ENCODE data around the gene UGT2A3.
"Not testable (repeated sequence)": the region's sequence is repeated elsewhere in the genome, so short reads cannot be mapped to it uniquely, and the experiment has no call there.

UGT2A3 gene

GRCh38 chr4:68951078-68951805, at the start of gene UGT2A3:
TSS of gene UGT2A3 (minus strand) at chr4:68951804. CDS start at chr4:68951760, 44 bp downstream.
- no peak for DNase-seq (ENCODE audit: low spot score)

- no peak for DNase-seq (ENCODE audit: low spot score)
These were observed 45.4 kb upstream of the UGT2A3 start for GRCh38 chr4:68997040-68997439.

GRCh38 chr4:68995292-68995691, 43.7 kb upstream of the UGT2A3 start:
- DNase-seq (ENCODE audit: low spot score) = no peak

- no peak for DNase-seq (ENCODE audit: low spot score)
These were observed 35.4 kb upstream of the UGT2A3 start for GRCh38 chr4:68987007-68987406.

GRCh38 chr4:68985442-68985841, 33.8 kb upstream of the UGT2A3 start:
- no peak for DNase-seq (ENCODE audit: low spot score)

DNA sequence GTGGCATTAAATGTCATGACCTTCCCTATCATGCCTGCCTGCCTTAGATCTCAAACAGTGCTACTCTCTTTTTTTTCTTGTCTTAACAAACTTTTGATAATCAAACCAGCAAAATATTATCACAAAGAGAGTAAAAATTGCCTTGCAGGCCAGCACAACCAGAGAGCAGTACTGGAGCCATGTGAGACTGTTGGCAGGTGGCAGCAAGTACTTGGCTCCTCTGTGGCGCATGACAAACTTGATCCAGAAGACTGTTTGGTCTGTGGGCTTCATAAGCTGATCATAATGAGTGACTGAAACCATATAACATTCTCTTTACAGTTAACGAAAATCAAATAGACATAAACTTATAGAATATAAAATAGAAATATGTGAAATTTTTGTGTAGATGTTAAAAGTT, 33.3 kb upstream of the UGT2A3 start:
- no peak for DNase-seq (ENCODE audit: low spot score)

GRCh38 chr4:68963374-68963773, 11.8 kb upstream of the UGT2A3 start:
- DNase-seq (ENCODE audit: low spot score) = no peak

DNA sequence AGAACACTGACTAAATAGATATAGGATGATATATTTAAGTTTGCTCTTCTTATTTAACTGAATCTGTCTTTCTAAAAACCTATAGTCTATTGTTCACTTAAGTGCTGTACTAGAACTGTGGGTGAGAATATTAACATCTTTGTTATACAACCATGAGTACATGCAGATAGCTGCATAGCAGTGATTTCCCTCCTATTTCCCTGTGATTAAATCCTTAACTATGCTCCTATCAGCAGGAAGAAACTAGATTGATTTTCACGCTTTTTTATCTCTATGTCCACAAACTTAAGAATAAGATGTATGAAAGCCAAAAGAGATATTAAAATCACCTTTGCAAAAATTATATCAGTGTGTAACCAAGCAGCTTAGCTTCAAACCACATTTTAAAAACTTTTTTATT, 11.3 kb upstream of the UGT2A3 start:
- no peak for DNase-seq (ENCODE audit: low spot score)

- no peak for DNase-seq (ENCODE audit: low spot score)
These were observed 8.9 kb upstream of the UGT2A3 start for GRCh38 chr4:68960294-68961163.

DNA sequence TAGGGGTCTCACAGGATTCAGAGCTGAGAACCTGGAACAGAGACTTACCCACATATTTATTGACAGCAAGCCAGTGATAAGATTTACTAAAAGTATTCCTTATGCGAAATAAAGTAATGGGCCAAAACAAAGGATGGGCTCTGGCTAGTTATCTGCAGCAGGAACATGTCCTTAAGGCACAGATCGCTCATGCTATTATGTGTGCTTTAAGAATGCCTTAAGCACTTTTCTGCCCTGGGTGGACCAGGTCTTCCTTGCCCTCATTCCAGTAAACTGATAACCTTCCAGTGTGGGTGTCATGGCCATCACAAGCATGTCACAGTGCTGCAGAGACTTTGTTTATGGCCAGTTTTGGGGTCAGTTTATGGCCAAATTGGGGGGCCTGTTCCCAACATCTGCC, 7.5 kb upstream of the UGT2A3 start:
- DNase-seq (ENCODE audit: low spot score) = not testable (repeated sequence)

DNA sequence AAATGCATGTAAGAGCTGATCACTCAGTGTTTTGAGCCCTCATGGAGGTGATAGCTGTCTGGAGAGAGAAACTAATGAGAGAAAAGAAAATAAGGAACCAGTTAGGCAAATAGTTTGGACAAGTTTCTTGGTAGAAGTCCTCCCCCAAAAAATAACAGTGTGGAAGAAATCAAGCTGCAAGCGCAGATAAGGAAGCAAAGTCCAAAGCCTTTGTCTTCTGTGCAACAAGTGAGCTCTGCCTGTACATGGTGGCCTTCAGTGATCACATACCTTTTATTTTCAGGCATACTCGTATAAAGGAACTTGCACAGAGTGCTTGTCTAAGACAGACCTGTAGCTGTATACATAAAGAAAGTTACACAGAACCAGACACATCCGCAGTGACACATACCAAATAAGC, 2.5 kb upstream of the UGT2A3 start:
- DNase-seq (ENCODE audit: low spot score) = no peak

GRCh38 chr4:68953056-68953596, 1.5 kb upstream of the UGT2A3 start:
- DNase-seq (ENCODE audit: low spot score) = no peak

DNA sequence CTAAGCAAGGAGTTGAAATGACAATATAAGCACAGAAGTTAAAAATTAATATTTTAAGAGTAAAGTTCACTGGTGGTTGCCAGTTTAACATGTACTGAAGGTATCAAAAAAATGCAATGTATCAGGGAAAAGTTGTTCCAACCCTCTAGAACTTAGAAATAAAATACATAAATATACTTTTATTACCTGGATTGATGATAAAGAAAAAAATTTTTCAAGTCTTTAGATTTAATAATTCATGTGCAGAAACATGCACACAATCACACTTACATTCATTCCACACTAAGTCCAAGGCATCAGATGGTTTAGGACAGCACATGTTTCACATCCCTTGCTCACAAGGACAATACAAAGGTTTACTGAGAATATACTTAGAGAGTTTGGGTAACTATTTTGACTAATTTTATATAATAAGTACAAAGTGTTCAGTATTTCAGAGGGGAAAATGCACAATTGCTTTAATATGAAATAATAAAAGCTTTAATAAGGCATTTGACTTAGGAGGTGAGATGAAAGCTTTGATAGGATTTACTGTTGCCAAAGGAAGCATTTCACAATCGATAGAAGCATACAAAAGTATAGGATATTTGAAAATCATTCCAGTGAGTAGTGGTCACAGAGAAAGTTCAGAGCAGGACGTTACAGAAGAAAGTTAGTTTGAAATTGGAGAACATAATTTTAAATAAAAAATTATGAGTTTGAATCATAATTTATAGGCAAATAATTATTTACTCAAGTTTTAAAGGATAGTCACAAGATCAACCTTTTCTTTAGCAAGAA, 392 bp upstream of the UGT2A3 start:
- DNase-seq (ENCODE audit: low spot score) = no peak

DNA sequence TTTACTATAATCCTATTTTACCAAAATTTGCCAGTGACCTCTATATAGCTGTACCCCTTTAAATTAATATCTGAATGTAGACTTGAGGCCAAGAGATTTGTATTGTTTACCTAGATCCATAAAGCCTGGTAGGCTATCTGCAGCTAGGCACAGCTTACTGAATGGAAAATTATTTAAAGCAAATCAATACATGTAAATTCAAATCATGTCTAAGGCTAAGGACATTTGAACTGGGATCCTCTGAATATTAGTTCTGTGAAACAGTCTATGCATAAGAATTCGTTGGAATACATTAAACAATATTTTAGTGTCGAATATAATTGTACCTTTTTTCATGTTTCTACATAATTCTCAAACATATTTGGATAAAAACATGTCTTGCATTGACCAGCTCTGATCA, 1.6 kb downstream of the UGT2A3 start:
- no peak for DNase-seq (ENCODE audit: low spot score)

- no peak for DNase-seq (ENCODE audit: low spot score)
These were observed 2.6 kb downstream of the UGT2A3 start for GRCh38 chr4:68948985-68949384.

GRCh38 chr4:68948044-68948743, 3.4 kb downstream of the UGT2A3 start:
- DNase-seq (ENCODE audit: low spot score) = no peak

- DNase-seq (ENCODE audit: low spot score) = no peak
These were observed 22.4 kb downstream of the UGT2A3 start for GRCh38 chr4:68929076-68929737.

- DNase-seq (ENCODE audit: low spot score) = no peak
These were observed 24.4 kb downstream of the UGT2A3 start for GRCh38 chr4:68927165-68927564.

GRCh38 chr4:68922202-68922601, 29.4 kb downstream of the UGT2A3 start:
- DNase-seq (ENCODE audit: low spot score) = not testable (repeated sequence)

DNA sequence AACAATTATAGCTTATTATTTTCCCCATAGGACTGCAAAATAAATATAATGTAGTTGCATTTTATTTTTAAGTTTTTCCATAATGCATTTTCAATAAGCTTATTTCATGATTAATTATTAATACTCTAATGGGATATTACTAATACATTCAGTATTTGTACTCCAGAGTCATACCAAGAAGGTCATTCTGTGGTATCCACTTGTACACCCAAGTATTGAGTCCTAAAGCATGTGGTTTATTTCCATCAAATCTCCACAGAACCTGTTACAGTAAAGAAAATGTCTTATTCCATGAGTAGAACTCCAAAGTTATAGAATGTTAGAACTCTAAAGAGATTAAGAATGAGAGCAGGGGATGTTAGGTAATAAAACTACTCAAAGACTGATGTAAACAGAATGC, 30.6 kb downstream of the UGT2A3 start:
- no peak for DNase-seq (ENCODE audit: low spot score)

DNA sequence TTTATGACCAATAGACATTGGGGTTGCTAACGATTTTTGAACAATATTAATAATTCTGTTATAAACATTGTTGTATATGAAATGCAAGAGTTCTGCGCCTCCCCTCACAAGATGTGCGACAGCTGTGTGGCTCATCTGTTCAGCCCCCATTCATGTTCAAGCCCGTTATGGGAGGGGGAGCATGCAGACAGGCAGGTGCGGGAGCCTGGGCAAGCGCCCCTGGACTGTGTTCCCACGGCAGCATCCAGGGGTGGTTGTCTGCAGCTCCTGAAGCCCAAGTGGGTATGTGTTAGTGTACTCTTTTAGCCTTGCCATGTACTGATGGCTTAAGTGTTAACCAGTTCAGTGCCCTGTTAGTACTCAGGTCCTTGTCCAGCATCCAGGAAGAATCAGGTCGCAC, 34.6 kb downstream of the UGT2A3 start:
- DNase-seq (ENCODE audit: low spot score) = no peak

All from SW480 (cell line).